ENCODE results near the gene KCNE1. TPM values are rescaled to one million over a fixed set of nuclear protein-coding genes. Genes with fewer than 3 reads are reported as not detected.

Gene KCNE1
- total and polyA plus RNA-seq, 2 of the 13 experiments (the other 11 are each of a cell fraction or from before 2014, with no cell fraction given) = 0.35 TPM; not detected in 1

GRCh38 chr21:34530261-34530660 is 18.3 kb upstream of the KCNE1 start (continued):
- TF ChIP-seq ATF7 (IDR thresholded peaks at IDR 0.05) = no peak
- TF ChIP-seq ATF7 (CRISPR knock-in tag; IDR thresholded peaks at IDR 0.05) = no peak
- no peak for TF ChIP-seq ZFP36 (IDR thresholded peaks at IDR 0.05; ENCODE audit: borderline replicate concordance, low read depth, low read length, partially characterized antibody)
- no peak for TF ChIP-seq ARID2 (CRISPR knock-in tag; IDR thresholded peaks at IDR 0.05; ENCODE audit: borderline replicate concordance)
- no peak for TF ChIP-seq MBD4 (IDR thresholded peaks at IDR 0.05; ENCODE audit: borderline replicate concordance, low read length)

- in situ Hi-C loops (cut with HindIII; ENCODE audit: extremely low pct_ligation_motif_present, low pct_unique_long_range_greater_than_20kb) (no loop called here), intact Hi-C loops (cut with micrococcal nuclease; ENCODE audit: unreplicated experiment) (no loop called here)
- Histone ChIP-seq H3K9me3 (ENCODE audit: low read length) (no peaks in the 10 kb centered on the region), H3K9ac (ENCODE audit: insufficient read depth, low read depth, low read length) (no peak overlapping the region), H3K79me2 (ENCODE audit: insufficient read depth, low read length) (peaks cover 18% of the 10 kb centered on the region), H3K27me3 (ENCODE audit: control insufficient read depth in 1 of 2, insufficient read depth in 2 of 2, low read length in 2 of 2) (no peaks in the 10 kb centered on the region), H3K36me3 (replicated peaks in 1 of 2; ENCODE audit: control insufficient read depth in 1 of 2, insufficient read depth in 2 of 2, low read length in 2 of 2) (no peaks in the 10 kb centered on the region), H3K4me3 (replicated peaks in 1 of 3; ENCODE audit: insufficient read depth in 1 of 3, low read depth in 2 of 3, low read length in 3 of 3) (no peak overlapping the region), H3K27ac (ENCODE audit: extremely low read length, insufficient read depth, low read length) (peak overlapping the region; percentile 14), H2AFZ (ENCODE audit: low read length) (no peak overlapping the region), H4K20me1 (ENCODE audit: insufficient read depth, low read length) (no peaks in the 10 kb centered on the region), H3K4me2 (ENCODE audit: low read depth, low read length) (no peak overlapping the region), H3K4me1 (ENCODE audit: insufficient read depth, low read length) (peaks cover 48% of the 10 kb centered on the region)
- 0 out of 3 replicates have a peak, but pooled peaks have one; percentile 8 for ATAC-seq
- POLR2A ChIA-PET = no interaction called here
- 33% methylated on average over 3 of the region's 3 CpGs for WGBS (ENCODE audit: low lambda C conversion rate)
- FAIRE-seq = peak; percentile 57
- CTCF ChIA-PET (ENCODE audit: low intra/inter-chr PET ratio, low total read pairs) = no interaction called here
- no TSS peak for BruUV-seq (replicated peaks)
- DNase-seq (ENCODE audit: low spot score) = no peak
- TF ChIP-seq SOX6 (IDR thresholded peaks at IDR 0.05) (no peak), SOX6 (CRISPR knock-in tag; IDR thresholded peaks at IDR 0.05) (peak; percentile 21; the same call in 1 of the 2 replicates), CEBPG (CRISPR knock-in tag; IDR thresholded peaks at IDR 0.05) (peak; percentile 82), ZNF644 (CRISPR knock-in tag; IDR thresholded peaks at IDR 0.05; ENCODE audit: low read depth) (0 out of 2 replicates have a peak, but pooled peaks have one; percentile 14), SALL1 (CRISPR knock-in tag; IDR thresholded peaks at IDR 0.05) (peak; percentile 37; the same call in 1 of the 2 replicates), TEAD3 (CRISPR knock-in tag; optimal IDR thresholded peaks at IDR 0.05; ENCODE audit: borderline replicate concordance) (peak; percentile 41), SRF (IDR thresholded peaks at IDR 0.05; ENCODE audit: low read depth, low read length) (peak; percentile 74), ZSCAN9 (CRISPR knock-in tag; IDR thresholded peaks at IDR 0.05; ENCODE audit: borderline replicate concordance) (0 out of 2 replicates have a peak, but pooled peaks have one; percentile 25), FOXA3 (CRISPR knock-in tag; IDR thresholded peaks at IDR 0.05) (peak; percentile 20; the same call in 1 of the 2 replicates), GATA4 (IDR thresholded peaks at IDR 0.05; ENCODE audit: borderline replicate concordance, low read depth) (no peak), SAP130 (CRISPR knock-in tag; IDR thresholded peaks at IDR 0.05; ENCODE audit: low read depth) (peak; percentile 22; the same call in 1 of the 2 replicates), SOX13 (IDR thresholded peaks at IDR 0.05) (no peak), SOX13 (CRISPR knock-in tag; conservative IDR thresholded peaks at IDR 0.05 in 1 of 2, IDR thresholded peaks at IDR 0.05 in 1 of 2) (peak in 1 of 2 experiments; percentile 15; a peak in 1 of 4 replicates), HNF4A (CRISPR knock-in tag; IDR thresholded peaks at IDR 0.05) (peak; percentile 25; the same call in 1 of the 2 replicates), GATAD2A (CRISPR knock-in tag; IDR thresholded peaks at IDR 0.05) (0 out of 2 replicates have a peak, but pooled peaks have one; percentile 18), EP300 (IDR thresholded peaks at IDR 0.05; ENCODE audit: low read depth in 2 of 2, low read length in 2 of 2) (peak in 1 of 2 experiments; percentile 29; a peak in 1 of 4 replicates), EP300 (CRISPR knock-in tag; IDR thresholded peaks at IDR 0.05; ENCODE audit: borderline replicate concordance) (no peak), TEF (CRISPR knock-in tag; IDR thresholded peaks at IDR 0.05) (peak; percentile 39; the same call in 1 of the 2 replicates), ATF2 (CRISPR knock-in tag; IDR thresholded peaks at IDR 0.05) (0 out of 2 replicates have a peak, but pooled peaks have one; percentile 22)
Observed at GRCh38 chr21:34528131-34528561, 16.1 kb upstream of the KCNE1 start.
